H1 (cell line): Measurements from ENCODE around the gene ZNF692.

ENCODE experiments used
- CHD1 ChIP-seq: IDR thresholded peaks from 2 replicates; pipeline ENCODE4 v1.6.1; 2012; ENCODE audit warnings: low read depth, low read length, improper control_type of control experiment
- CTCF ChIP-seq, 3 experiments: IDR thresholded peaks; 1 replicate in 2 of 3; 2 replicates in 1 of 3; pipeline versions ENCODE4 v1.5.1 to v1.6.1; 2011; ENCODE audit warnings: low read length in 3 of 3, mild to moderate bottlenecking in 3 of 3, inconsistent platforms in 2 of 3, low read depth in 1 of 3, moderate library complexity in 1 of 3; ENCODE audit not compliant: insufficient read depth in 1 of 3; ENCODE audit errors: control extremely low read depth in 1 of 3
- KDM1A ChIP-seq: fragments of 200-600, 300-600 bp; sonication (generic); IDR thresholded peaks from 2 replicates; pipeline ENCODE4 v1.7.1; 2016; ENCODE audit warnings: mild to moderate bottlenecking, low read length, borderline replicate concordance
- PHF8 ChIP-seq: fragments of 200-600 bp; sonication (generic); conservative IDR thresholded peaks from 2 replicates; pipeline ENCODE4 v1.7.1; 2012; ENCODE audit warnings: low read depth, mild to moderate bottlenecking, inconsistent platforms, low read length, moderate library complexity
- POLR2A ChIP-seq, 2 experiments: IDR thresholded peaks; 1 replicate in 1 of 2; 2 replicates in 1 of 2; pipeline ENCODE4 v1.6.1; 2011; ENCODE audit warnings: low read depth in 2 of 2, low read length in 2 of 2, mild to moderate bottlenecking in 2 of 2; ENCODE audit errors: control extremely low read depth in 1 of 2
- POLR2AphosphoS5 ChIP-seq: IDR thresholded peaks from 2 replicates; pipeline ENCODE4 v1.6.1; 2011; ENCODE audit warnings: low read depth, low read length
- RFX5 ChIP-seq: IDR thresholded peaks from 2 replicates; pipeline ENCODE4 v1.6.1; 2011; ENCODE audit warnings: low read depth, low read length, improper control_type of control experiment, borderline replicate concordance
- RXRA ChIP-seq: IDR thresholded peaks from 2 replicates; pipeline ENCODE4 v1.6.1; 2011; ENCODE audit warnings: low read depth, mild to moderate bottlenecking, low read length, moderate library complexity; ENCODE audit not compliant: insufficient read depth
- SIN3A ChIP-seq, 2 experiments: IDR thresholded peaks in 1 of 2; conservative IDR thresholded peaks in 1 of 2; 2 replicates each; pipeline ENCODE4 v1.6.1; 2011 to 2012; ENCODE audit warnings: low read length in 2 of 2, improper control_type of control experiment in 1 of 2, low read depth in 1 of 2, mild to moderate bottlenecking in 1 of 2

DNA sequence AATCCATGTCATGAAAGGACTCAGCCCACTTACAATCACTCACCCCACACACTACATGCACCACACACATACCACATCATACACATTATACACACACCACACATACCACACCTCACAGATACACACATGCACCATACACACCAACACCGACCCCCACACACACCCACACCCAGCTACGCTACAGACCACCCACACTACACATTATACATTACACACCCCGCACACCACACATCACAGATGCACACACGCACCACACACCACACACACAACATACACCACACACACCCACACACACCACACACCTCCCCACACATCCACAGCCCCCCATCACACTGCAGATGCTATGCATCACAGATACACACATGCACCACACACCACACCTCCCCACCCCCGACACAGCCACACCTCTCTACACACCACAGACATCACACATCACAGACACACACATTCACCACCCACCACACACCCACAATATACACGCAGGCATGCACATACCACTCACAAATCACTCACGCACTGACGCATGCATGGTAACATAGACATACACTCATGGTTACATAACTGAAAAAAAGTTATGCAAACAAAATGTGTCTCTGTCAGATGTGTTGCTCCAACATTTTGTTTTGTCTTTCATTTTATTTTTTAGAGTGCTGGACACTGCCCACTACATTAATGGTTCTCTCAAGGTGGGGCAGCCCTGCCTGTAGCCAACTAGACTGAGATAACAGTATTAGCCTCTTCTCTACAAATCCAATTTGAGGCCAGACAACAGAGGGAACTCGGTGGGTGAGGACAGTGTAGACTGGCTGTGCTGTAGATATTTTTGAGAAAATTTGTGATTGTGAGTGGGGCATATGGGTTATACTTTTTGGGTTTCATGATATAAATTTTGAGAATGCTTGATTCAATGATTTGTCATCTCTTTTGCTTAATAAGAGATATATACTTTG is 31.9 kb upstream of the ZNF692 start:
- TF ChIP-seq POLR2AphosphoS5: no peak
- TF ChIP-seq RXRA: no peak
- no peak for TF ChIP-seq KDM1A
- no peak for TF ChIP-seq RFX5
- TF ChIP-seq CTCF (IDR thresholded peaks at IDR 0.05; ENCODE audit: control extremely low read depth in 1 of 3, insufficient read depth in 1 of 3, low read depth in 1 of 3, low read length in 3 of 3): no peak
- no peak for TF ChIP-seq PHF8
- no peak for TF ChIP-seq SIN3A (conservative IDR thresholded peaks at IDR 0.05 in 1 of 2, IDR thresholded peaks at IDR 0.05 in 1 of 2; ENCODE audit: low read depth in 1 of 2, low read length in 2 of 2)
- TF ChIP-seq POLR2A (IDR thresholded peaks at IDR 0.05; ENCODE audit: control extremely low read depth in 1 of 2, low read depth in 2 of 2, low read length in 2 of 2): no peak
- TF ChIP-seq CHD1: no peak
